ENCODE measurements around the gene BNC2.
"Not testable (repeated sequence)": the region's sequence is repeated elsewhere in the genome, so short reads cannot be mapped to it uniquely, and the experiment has no call there.

Gene BNC2

GRCh38 chr9:16553869-16554540 lies 316.5 kb downstream of the BNC2 start:
- no peak for DNase-seq (ENCODE audit: low read depth in 3 of 3, low spot score in 1 of 3)

- DNase-seq (ENCODE audit: low read depth in 3 of 3, low spot score in 1 of 3) = no peak
Measured at GRCh38 chr9:16552252-16552651, 318.2 kb downstream of the BNC2 start.

GRCh38 chr9:16551692-16552091 lies 318.8 kb downstream of the BNC2 start:
- no peak for DNase-seq (ENCODE audit: low read depth in 3 of 3, low spot score in 1 of 3)

GRCh38 chr9:16545639-16546038 lies 324.8 kb downstream of the BNC2 start:
- DNase-seq (ENCODE audit: low read depth in 3 of 3, low spot score in 1 of 3) = no peak

GRCh38 chr9:16544842-16545241 lies 325.6 kb downstream of the BNC2 start:
- DNase-seq (ENCODE audit: low read depth in 3 of 3, low spot score in 1 of 3) = no peak

GRCh38 chr9:16543686-16544085 lies 326.8 kb downstream of the BNC2 start:
- DNase-seq (ENCODE audit: low read depth in 3 of 3, low spot score in 1 of 3) = no peak

- DNase-seq (ENCODE audit: low read depth in 3 of 3, low spot score in 1 of 3) = no peak
Measured at GRCh38 chr9:16543225-16543624, 327.2 kb downstream of the BNC2 start.

- DNase-seq (ENCODE audit: low read depth in 3 of 3, low spot score in 1 of 3) = no peak
Measured at GRCh38 chr9:16542290-16542689, 328.2 kb downstream of the BNC2 start.

- no peak for DNase-seq (ENCODE audit: low read depth in 3 of 3, low spot score in 1 of 3)
Measured at GRCh38 chr9:16540743-16541613, 329.5 kb downstream of the BNC2 start.

- DNase-seq (ENCODE audit: low read depth in 3 of 3, low spot score in 1 of 3) = not testable (repeated sequence)
Measured at GRCh38 chr9:16539626-16540025, 330.8 kb downstream of the BNC2 start.

GRCh38 chr9:16535555-16535954 lies 334.9 kb downstream of the BNC2 start:
- no peak for DNase-seq (ENCODE audit: low read depth in 3 of 3, low spot score in 1 of 3)

GRCh38 chr9:16532681-16533450 lies 337.6 kb downstream of the BNC2 start:
- no peak for DNase-seq (ENCODE audit: low read depth in 3 of 3, low spot score in 1 of 3)

- no peak for DNase-seq (ENCODE audit: low read depth in 3 of 3, low spot score in 1 of 3)
Measured at GRCh38 chr9:16532272-16532671, 338.2 kb downstream of the BNC2 start.

GRCh38 chr9:16530669-16531642 lies 339.5 kb downstream of the BNC2 start:
- DNase-seq (ENCODE audit: low read depth in 3 of 3, low spot score in 1 of 3) = no peak

- no peak for DNase-seq (ENCODE audit: low read depth in 3 of 3, low spot score in 1 of 3)
Measured at GRCh38 chr9:16527573-16527972, 342.9 kb downstream of the BNC2 start.

GRCh38 chr9:16526380-16526779 lies 344.1 kb downstream of the BNC2 start:
- DNase-seq (ENCODE audit: low read depth in 3 of 3, low spot score in 1 of 3) = no peak

GRCh38 chr9:16524823-16525222 lies 345.6 kb downstream of the BNC2 start:
- DNase-seq (ENCODE audit: low read depth in 3 of 3, low spot score in 1 of 3) = no peak

- no peak for DNase-seq (ENCODE audit: low read depth in 3 of 3, low spot score in 1 of 3)
Measured at GRCh38 chr9:16524078-16524477, 346.4 kb downstream of the BNC2 start.

- no peak for DNase-seq (ENCODE audit: low read depth in 3 of 3, low spot score in 1 of 3)
Measured at GRCh38 chr9:16521868-16522411, 348.5 kb downstream of the BNC2 start.

GRCh38 chr9:16519001-16519400 lies 351.5 kb downstream of the BNC2 start:
- DNase-seq (ENCODE audit: low read depth in 3 of 3, low spot score in 1 of 3) = no peak

Data from stimulated activated CD4-positive, alpha-beta T cell treated with anti-CD3 and anti-CD28 coated beads, TNF-alpha, amount 100 ng/mL, for 1 hour (primary cell).